OCI-M2 (cell line): ENCODE measurements around the gene PLXDC2.

ENCODE experiments used
- DNase-seq: peaks from one replicate; lab custom pipeline; 2025; ENCODE audit not compliant: unreplicated experiment; lab: John Stamatoyannopoulos, UW

PLXDC2 gene

DNA sequence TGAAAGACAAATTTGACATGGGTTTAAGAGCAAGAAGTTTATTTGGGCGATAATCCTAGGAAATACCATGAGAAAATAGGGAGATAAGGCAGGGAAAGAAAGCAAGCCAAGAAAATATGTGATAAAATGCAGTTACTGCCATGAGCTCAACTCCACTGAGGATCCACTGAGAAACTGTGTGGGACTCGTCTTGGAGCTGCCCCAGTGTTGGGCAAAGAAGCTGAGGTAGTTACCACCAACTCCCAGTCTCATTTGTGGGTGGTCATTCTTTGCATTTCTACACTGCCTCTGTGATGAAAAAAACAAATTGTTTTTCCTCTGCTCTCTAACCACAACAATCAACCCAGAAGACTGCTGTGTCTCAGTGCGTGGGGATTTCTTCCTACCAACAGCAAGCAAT is 498.2 kb downstream of the PLXDC2 start:
- DNase-seq: no peak

DNA sequence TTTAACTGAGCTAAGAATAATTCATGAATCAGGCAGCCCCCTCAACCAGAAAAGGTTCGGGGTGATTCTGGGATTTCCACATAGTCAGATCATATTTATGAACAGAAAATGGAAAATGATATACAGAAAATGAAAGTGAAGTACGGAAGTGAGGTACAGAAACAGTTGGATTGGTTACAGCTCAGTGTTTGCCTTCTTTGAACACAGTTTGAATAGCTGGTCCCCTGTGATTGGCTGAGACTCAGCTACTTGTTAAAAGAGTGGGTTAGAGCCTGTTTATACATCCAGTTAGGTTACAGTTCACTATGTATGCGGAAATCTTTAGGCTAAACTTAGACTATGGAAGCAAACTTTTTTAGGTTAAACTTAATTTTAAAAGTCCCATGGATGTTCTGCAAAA is 511.7 kb downstream of the PLXDC2 start:
- DNase-seq: no peak

DNA sequence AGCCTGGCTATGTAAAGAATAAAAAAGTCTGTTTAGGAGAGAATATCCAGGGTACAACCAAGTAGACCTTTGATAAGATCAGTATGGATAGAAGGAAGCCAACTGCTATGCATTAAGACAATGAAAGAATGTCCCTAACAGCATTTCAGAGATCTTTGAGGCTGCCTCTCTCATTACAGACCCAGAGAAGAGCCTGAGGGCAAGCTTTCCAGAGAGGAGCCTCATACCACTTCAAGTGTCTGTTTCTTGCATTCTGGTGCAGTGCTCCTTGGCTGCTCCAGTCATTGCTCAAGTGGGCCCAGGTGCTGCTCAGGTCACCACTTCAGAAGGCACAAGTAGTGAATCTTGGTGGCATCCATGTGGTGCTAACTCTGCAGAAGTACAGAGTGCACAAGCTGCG is 514.0 kb downstream of the PLXDC2 start:
- no peak for DNase-seq

DNA sequence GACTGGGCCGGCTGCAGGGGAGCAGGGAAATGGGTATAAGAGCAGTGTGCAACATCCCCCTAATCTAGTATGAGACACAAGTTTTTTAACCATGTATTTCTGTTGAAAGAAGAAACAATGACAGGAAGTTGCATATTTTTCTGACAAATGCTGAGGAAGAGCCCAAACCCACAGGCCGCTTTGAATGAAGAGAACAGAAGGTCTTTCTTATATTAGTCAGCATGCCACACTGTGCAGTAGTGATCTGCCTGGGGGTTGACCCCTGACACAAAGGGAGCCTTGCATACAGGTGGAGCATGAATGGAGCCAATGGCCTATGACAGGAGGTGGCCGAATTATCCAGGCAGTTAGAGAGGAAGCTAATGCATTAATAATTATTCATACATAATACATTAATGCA is 518.3 kb downstream of the PLXDC2 start:
- no peak for DNase-seq
